NT2/D1 (cell line): ENCODE data around the gene FARSB.

Experiments
- SUZ12 ChIP-seq: IDR thresholded peaks from 2 replicates; pipeline ENCODE4 v1.6.1; 2011; ENCODE audit not compliant: insufficient read length, insufficient read depth; ENCODE audit errors: extremely low read depth
- ZNF274 ChIP-seq: IDR thresholded peaks from 2 replicates; pipeline ENCODE4 v1.6.1; 2011; ENCODE audit warnings: mild to moderate bottlenecking, low read depth, low read length

- TF ChIP-seq SUZ12 (no peak), ZNF274 (no peak)
Measured at GRCh38 chr2:222653280-222653679, 2.6 kb downstream of the FARSB start.
